NCI-H2081 (cell line): ENCODE results near the gene CHCHD10.

ENCODE experiments used
- DNase-seq, 2 experiments: peaks; one replicate each; lab custom pipeline; 2025; lab: John Stamatoyannopoulos, UW

The CHCHD10 gene

GRCh38 chr22:23787910-23788309, 20.1 kb upstream of the CHCHD10 start:
- DNase-seq: no peak

- no peak for DNase-seq
Measured at GRCh38 chr22:23787600-23787896, 19.8 kb upstream of the CHCHD10 start.

DNA sequence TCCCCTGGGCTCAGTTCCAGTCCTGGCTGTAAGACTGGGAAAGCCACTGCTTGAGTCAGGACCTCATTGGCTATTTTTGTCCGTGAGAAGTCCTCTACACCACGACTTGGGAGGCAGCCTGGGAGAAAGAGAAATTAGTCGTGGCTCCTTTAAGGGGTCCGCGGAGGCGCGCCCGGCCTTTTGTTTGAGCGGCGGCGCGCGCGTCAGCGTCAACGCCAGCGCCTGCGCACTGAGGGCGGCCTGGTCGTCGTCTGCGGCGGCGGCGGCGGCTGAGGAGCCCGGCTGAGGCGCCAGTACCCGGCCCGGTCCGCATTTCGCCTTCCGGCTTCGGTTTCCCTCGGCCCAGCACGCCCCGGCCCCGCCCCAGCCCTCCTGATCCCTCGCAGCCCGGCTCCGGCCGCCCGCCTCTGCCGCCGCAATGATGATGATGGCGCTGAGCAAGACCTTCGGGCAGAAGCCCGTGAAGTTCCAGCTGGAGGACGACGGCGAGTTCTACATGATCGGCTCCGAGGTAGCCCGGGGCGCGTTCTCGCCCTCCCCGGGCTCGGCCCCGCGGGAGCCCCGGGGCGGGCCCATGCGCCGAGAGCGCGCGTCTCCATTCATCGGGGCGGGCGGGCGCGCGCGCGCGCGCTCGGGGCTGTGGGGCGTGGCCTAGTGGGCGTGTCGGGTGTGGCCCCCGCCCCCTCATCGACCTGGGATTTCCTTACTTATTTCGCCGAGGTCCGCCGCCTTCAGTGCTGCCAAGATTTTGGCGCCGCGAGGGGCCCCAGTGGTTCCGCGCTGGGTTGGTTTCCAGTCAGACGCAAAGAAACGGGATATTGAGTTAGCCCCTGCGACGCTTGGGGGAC, 19.2 kb upstream of the CHCHD10 start, which contains the start of gene SMARCB1:
SMARCB1 (plus strand) TSS at position 215 of the 848 bp plus-strand sequence; CDS start at position 419, 204 bp downstream.
- peak; percentile 78 to 80 for DNase-seq

- no peak for DNase-seq
Measured at GRCh38 chr22:23786261-23786710, 18.5 kb upstream of the CHCHD10 start.

GRCh38 chr22:23784215-23784732, 16.5 kb upstream of the CHCHD10 start:
- no peak for DNase-seq

- DNase-seq: no peak
Measured at GRCh38 chr22:23783265-23784150, 15.7 kb upstream of the CHCHD10 start.

- DNase-seq: no peak
Measured at GRCh38 chr22:23782703-23783102, 14.9 kb upstream of the CHCHD10 start.

DNA sequence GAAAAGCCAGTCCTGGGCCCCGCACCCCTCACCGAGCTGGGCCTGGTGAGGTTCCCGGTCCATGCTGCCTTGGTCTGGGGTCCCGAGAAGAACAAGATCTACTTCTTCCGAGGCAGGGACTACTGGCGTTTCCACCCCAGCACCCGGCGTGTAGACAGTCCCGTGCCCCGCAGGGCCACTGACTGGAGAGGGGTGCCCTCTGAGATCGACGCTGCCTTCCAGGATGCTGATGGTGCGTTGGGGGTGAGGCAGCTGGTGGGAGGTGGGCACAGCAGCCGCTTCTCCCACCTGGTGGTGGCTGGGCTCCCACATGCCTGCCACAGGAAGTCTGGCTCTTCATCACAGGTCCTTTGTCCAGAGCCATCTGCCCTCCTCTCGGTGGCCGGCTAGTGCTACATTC, 14.5 kb upstream of the CHCHD10 start:
- no peak for DNase-seq

DNA sequence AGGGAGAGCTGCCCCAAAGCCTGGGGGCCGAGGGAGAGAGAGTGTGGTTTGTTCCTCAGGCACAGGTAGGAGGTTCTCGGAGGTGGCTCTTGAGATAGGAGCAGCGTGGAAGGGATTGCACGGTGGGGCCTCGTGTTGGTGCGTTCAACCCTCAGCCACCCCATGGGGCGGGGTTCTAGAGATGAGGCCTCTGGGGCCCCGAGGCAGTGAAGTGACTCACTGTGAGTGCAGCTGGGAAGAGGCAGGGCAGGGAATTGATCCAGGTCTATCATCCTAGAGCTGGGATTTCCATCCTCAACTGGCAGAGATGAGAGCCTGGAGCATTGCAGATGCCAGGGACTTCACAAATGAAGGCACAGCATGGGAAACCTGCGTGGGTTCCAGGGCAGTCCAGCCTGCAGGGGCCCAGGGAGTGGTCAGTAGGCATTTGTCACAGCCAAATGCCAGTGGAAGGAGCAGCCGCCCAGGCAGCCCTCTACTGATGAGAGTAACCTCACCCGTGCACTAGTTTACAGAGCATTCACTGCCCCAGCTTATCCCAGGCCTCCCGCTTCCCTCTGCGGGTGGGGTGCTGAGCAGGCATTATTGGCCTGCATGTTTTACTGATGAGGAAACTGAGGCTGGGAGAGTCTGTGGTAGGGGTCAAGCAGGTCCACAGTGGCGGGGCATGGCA, 13.9 kb upstream of the CHCHD10 start:
- no peak for DNase-seq

DNA sequence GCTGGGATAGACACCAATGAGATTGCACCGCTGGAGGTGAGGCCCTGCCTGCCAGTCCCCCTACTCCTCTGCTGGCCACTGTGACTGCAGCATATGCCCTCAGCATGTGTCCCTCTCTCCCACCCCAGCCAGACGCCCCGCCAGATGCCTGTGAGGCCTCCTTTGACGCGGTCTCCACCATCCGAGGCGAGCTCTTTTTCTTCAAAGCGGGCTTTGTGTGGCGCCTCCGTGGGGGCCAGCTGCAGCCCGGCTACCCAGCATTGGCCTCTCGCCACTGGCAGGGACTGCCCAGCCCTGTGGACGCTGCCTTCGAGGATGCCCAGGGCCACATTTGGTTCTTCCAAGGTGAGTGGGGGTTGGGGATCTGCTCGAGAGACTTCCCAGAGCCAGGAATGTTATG, 13.3 kb upstream of the CHCHD10 start:
- no peak for DNase-seq

DNA sequence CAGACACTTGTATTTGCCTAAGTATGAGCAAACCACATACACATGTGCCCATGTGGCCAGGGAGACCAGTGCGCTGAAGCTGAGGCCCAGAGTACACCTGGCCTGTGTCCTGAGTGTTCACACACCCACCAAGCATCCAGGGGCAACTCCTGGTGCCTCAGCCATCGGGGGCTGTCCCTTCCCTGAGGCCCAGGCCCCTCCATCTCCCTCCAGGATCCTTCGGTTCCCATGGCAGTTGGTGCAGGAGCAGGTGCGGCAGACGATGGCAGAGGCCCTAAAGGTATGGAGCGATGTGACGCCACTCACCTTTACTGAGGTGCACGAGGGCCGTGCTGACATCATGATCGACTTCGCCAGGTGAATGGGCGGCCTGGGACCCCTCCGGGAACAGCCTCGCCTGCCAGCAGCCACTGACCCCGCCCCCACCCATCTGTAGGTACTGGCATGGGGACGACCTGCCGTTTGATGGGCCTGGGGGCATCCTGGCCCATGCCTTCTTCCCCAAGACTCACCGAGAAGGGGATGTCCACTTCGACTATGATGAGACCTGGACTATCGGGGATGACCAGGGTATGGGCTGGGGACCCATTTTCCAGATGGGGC, 12.5 kb upstream of the CHCHD10 start:
- no peak for DNase-seq

- DNase-seq: no peak
Measured at GRCh38 chr22:23779731-23780130, 12.0 kb upstream of the CHCHD10 start.

DNA sequence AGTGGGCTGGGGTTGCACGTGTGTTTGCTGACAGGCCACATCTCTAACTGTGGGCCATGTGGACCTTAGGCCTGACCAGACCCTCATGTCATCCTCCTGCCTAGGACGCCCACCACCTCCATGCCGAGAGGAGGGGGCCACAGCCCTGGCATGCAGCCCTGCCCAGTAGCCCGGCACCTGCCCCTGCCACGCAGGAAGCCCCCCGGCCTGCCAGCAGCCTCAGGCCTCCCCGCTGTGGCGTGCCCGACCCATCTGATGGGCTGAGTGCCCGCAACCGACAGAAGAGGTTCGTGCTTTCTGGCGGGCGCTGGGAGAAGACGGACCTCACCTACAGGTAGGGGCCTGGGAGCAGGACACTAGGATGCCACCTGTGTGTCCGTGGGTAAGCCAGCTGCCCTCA, 11.3 kb upstream of the CHCHD10 start:
- DNase-seq: no peak

DNA sequence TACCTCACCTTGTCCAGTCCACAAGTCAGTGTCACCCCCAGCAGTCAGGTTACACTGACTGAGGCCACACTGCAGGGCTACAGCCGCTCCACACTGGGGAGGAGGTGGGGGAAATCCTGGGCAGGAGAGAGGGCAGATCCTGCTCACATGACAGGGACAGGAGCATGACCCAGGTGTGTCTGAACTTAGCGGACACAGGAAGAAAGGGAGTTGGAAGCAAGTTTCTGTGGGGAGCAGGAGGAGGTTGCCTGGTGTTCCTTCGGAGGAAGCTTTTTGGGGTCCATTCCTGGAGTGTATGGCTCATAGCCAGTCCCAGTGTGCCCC, 10.8 kb upstream of the CHCHD10 start:
- no peak for DNase-seq

DNA sequence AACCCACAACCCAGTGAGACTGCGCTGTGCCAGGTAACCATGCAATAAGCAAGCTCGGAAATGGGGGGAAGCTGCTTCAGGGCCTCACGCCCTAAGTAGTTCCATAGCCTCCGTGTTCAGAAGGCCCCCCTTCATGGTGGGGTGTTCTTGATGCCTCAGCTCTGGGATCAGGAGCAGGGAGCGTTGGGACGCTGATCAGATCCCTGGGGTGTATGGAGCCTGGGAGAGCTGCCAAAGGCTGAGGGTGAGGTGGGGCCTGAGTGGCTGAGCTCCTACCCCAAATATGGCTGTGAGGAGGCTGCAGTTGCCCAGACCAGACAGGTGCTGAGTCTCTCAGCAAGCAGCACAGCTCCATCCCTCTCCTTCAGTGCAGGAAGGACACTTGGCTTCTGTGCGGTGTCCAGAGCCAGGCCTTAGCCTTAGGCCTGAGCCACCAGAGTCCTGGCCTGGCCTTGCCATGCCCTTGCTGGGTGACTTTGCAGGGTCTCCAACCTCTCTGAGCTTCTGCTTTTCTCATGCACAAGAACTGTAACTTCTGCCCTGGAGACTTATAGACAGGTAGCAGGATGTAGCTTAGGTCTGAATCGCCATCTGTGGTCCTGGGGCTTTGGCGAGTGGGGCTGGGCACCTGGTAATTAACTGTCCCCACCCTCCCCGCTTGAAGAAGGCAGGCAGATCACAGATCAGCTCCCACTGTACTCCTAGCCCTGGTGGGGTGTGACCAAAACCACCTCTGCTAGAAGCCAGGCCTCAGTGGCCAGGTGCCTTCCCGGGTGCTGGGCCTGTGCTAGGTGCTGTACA, 10.2 kb upstream of the CHCHD10 start:
- DNase-seq: peak in 1 of 2 experiments; percentile 37

DNA sequence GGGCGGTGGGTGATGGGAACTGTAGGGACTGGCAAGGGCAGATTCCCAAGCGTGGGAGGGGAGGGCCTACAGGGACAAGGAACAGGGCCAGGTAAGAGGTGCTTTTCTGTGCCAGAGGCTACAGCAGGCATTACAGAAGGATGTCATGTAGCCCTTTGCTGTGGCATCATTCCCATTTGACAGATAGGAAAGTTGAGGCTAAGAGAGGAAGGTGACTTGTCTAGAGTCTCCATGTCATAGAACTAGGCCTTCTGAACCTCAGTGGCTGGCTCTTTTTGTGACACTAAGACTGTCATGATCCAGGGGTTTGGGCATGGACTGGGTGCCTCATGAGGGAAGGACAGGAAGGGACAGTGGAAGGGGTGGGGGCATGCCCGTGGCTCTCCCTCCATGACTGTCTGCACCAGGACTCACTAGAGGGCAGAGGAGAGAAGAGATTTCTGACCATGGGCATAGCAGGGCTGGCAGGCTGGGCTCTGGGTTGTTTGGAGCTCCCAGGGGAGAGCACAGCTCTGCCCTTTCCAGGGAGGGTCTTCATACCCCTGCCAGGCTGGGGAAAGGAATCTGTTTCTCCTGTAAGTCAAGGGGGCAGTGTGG, 8.1 kb upstream of the CHCHD10 start:
- no peak for DNase-seq

- DNase-seq: no peak
Measured at GRCh38 chr22:23774922-23775436, 7.2 kb upstream of the CHCHD10 start.

DNA sequence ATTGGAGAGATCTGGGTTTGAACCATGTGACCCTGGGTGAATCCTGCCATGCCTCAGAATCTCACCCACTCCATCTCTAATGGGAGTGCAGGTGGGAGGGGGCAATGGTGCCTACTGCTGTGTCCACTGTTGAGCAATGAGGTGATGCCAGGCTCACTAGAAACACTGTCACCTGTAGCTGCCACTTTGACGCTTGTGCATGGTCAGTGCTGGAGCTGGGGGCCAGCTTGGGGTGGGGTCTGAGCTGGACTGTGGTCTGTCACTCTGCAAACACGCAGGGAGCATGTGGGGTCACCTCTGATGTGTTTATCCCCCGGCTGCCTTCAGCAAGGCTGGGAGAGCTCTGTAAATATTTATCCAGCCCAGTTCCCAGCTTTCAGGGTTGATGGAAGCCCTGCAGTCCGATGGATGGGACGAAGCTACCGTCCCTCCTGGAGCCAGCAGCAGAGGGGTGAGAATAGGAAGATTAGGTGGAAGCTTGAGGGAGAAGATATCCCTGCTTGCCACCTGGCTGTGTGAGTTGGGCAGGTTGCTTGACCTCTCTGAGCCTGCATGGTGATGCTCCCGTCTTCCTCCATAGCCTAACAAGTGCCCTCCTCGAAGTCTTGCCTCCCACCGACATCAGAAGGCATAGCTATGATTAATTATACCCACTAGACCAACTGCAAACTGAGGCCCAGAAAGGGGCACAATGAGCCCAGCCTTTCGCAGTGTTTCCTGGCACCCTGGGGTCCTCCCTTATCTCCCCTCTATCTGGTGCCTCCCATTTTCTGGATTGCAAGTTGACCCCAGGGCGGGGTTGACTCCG, 6.5 kb upstream of the CHCHD10 start:
- no peak for DNase-seq

DNA sequence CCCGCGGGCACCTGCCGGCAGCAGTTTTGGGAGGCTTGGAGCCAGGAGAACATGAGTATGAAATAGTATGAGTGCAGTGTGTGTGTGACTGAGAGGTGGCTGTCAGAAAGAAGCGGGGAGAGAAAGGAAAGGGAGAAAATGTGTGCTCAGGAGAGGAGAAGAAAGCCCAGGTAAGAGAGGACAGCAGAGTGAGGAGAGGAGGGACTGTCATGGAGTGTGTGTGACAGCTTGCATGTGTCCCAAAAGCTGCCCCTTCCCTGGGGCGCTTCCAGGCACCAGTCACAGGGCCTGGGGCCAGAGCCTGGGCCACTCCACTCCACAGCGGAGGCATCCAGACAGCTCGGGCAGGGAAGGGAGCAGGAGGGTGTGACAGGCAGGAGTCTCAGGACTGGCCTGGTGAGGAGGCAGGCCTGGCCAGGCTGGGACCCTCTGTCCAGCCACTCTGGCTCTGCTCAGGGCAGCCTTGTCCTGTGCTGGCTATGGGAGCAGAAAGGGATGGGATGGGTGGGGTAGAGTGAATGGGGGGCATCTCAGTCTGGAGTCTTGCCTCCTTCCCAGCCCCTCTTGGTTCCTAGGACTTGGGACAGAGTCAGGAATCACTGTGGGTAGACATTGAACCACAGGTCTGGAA, 5.8 kb upstream of the CHCHD10 start:
- no peak for DNase-seq
